K562 (cell line): ENCODE data around the gene PDE1C. TPM values are rescaled to one million over a fixed set of nuclear protein-coding genes. Genes with fewer than 3 reads are reported as not detected.

Experiments used
- ATAC-seq: fragments of 200-7000 bp; cut with Tn5 transposase; 3 replicates; pipeline ENCODE4 v1.9.1; 2020; ENCODE audit warnings: moderate library complexity
- BruUV-seq: library from RNA; stranded (reverse); fragments of 400-500 nt; replicated peaks from 2 replicates; lab custom pipeline; 2021; lab: Mats Ljungman, UMichigan
- CTCF ChIA-PET: fragments of 300-600 bp; formaldehyde crosslinking; extraction: SDS; loops from one replicate; lab custom pipeline; 2021; ENCODE audit warnings: low intra/inter-chr PET ratio; lab: Yijun Ruan, JAX
- POLR2A ChIA-PET: fragments of 300-600, 350-650 bp; sonication (Branson Sonifier 250); formaldehyde crosslinking; extraction: SDS; loops from one replicate; lab custom pipeline; 2021; ENCODE audit warnings: antibody characterized with exemption, inconsistent platforms; lab: Yijun Ruan, JAX
- DNase-seq, 4 experiments: peaks; one replicate each; pipeline versions ENCODE4 v3.0.0 to v3.0.0-alpha.2; 2011 to 2018; ENCODE audit warnings: low spot score in 3 of 4, mixed read lengths in 3 of 4; ENCODE audit errors: extremely low read depth in 1 of 4
- FAIRE-seq: peaks from 2 replicates; lab custom pipeline; 2011; peaks lifted over from hg19 to GRCh38; lab: Jason Lieb, UNC
- H2AFZ ChIP-seq: 2 replicates; pipeline ENCODE4 v1.6.0; 2011; ENCODE audit warnings: low read depth, low read length, control low read depth, inconsistent platforms
- H3K27ac ChIP-seq: fragments of 200-600 bp; 3 replicates; pipeline ENCODE4 v1.8.0; 2011; ENCODE audit warnings: low read depth, mild to moderate bottlenecking, control low read depth, inconsistent platforms, low read length, moderate library complexity, mixed read lengths; ENCODE audit errors: extremely low read depth
- H3K27me3 ChIP-seq, 2 experiments: fragments of 300-600 bp in 1 of 2; 2 replicates in 1 of 2; 3 replicates in 1 of 2; pipeline versions ENCODE4 v1.6.0 to v1.8.0; 2011; ENCODE audit warnings: inconsistent platforms in 2 of 2, low read length in 2 of 2, mild to moderate bottlenecking in 1 of 2, mixed read lengths in 1 of 2, moderate library complexity in 1 of 2; ENCODE audit not compliant: control insufficient read depth in 2 of 2, insufficient read depth in 2 of 2
- H3K36me3 ChIP-seq: fragments of 300-600 bp; 3 replicates; pipeline ENCODE4 v1.8.0; 2011; ENCODE audit warnings: mild to moderate bottlenecking, low read length, inconsistent platforms; ENCODE audit not compliant: control insufficient read depth, insufficient read depth
- H3K4me1 ChIP-seq, 2 experiments: fragments of 200-600 bp in 1 of 2; replicated peaks in 1 of 2; 2 replicates in 1 of 2; 3 replicates in 1 of 2; pipeline versions ENCODE4 v1.5.1 to v1.8.0; 2011; ENCODE audit warnings: inconsistent platforms in 2 of 2, low read length in 2 of 2, mild to moderate bottlenecking in 1 of 2, mixed read lengths in 1 of 2, moderate library complexity in 1 of 2; ENCODE audit not compliant: control insufficient read depth in 2 of 2, insufficient read depth in 2 of 2
- H3K4me2 ChIP-seq: 2 replicates; pipeline ENCODE4 v1.6.1; 2011; ENCODE audit warnings: low read length, control low read depth, inconsistent platforms, mixed read lengths; ENCODE audit not compliant: insufficient read depth
- H3K4me3 ChIP-seq: fragments of 200-600 bp; sonication (generic), shearing (Covaris generic); 2 replicates; pipeline ENCODE4 v1.5.1; 2016; ENCODE audit warnings: control low read depth, inconsistent platforms
- H3K79me2 ChIP-seq: fragments of 200-600 bp; 3 replicates; pipeline ENCODE4 v1.8.0; 2011; ENCODE audit warnings: low read length, inconsistent platforms; ENCODE audit not compliant: control insufficient read depth, insufficient read depth
- H3K9ac ChIP-seq, 2 experiments: 2 replicates each; pipeline versions ENCODE4 v1.6.0 to v1.6.1; 2011; ENCODE audit warnings: low read depth in 2 of 2, low read length in 2 of 2, control low read depth in 1 of 2, inconsistent platforms in 1 of 2, mild to moderate bottlenecking in 1 of 2, mixed read lengths in 1 of 2; ENCODE audit not compliant: insufficient read depth in 1 of 2
- H3K9me1 ChIP-seq: one replicate; pipeline ENCODE4 v1.6.0; 2011; ENCODE audit warnings: inconsistent platforms, mild to moderate bottlenecking, low read length, moderate library complexity; ENCODE audit not compliant: control insufficient read depth, insufficient read depth
- H3K9me3 ChIP-seq: replicated peaks from 2 replicates; pipeline ENCODE4 v1.5.1; 2011; ENCODE audit warnings: low read depth, low read length, inconsistent platforms; ENCODE audit not compliant: control insufficient read depth, insufficient read depth
- H4K20me1 ChIP-seq: replicated peaks from 2 replicates; pipeline ENCODE4 v1.6.1; 2011; ENCODE audit warnings: low read length, inconsistent platforms, mixed read lengths; ENCODE audit not compliant: control insufficient read depth, insufficient read depth
- MTF1 ChIP-seq: fragments of 250-450 bp; sonication (Bioruptor Pico); IDR thresholded peaks from 2 replicates; pipeline ENCODE4 v1.9.0; 2021; ENCODE audit warnings: moderate library complexity, mild to moderate bottlenecking, inconsistent platforms, borderline replicate concordance
- NR1H2 ChIP-seq: sonication (generic); formaldehyde crosslinking; IDR thresholded peaks from 2 replicates; pipeline ENCODE4 v1.4.0; 2020; ENCODE audit warnings: mild to moderate bottlenecking, missing genetic modification reagents
- NR4A1 ChIP-seq, 2 experiments: fragments of 250-450 bp in 1 of 2; fragments of 450-650 bp in 1 of 2; sonication (Bioruptor Pico) in 1 of 2; IDR thresholded peaks; 2 replicates each; pipeline versions ENCODE4 v1.4.0 to v1.6.1; 2016 to 2020; ENCODE audit warnings: mild to moderate bottlenecking in 2 of 2, missing compliant biosample characterization in 1 of 2, missing genetic modification characterization in 1 of 2, moderate library complexity in 1 of 2
- SMAD2 ChIP-seq: fragments of 150-350 bp; IDR thresholded peaks from 2 replicates; pipeline ENCODE4 v1.6.1; 2014; ENCODE audit warnings: low read depth, mild to moderate bottlenecking, low read length
- ZC3H8 ChIP-seq: fragments of 450-650 bp; IDR thresholded peaks from 2 replicates; pipeline ENCODE4 v1.6.1; 2017
- ZNF174 ChIP-seq: fragments of 250-450 bp; sonication (Bioruptor Pico); IDR thresholded peaks from 2 replicates; pipeline ENCODE4 v1.4.0; 2020; ENCODE audit warnings: mild to moderate bottlenecking
- ZNF436 ChIP-seq: fragments of 250-450, 450-650 bp; sonication (Bioruptor Pico); formaldehyde crosslinking; IDR thresholded peaks from 2 replicates; pipeline ENCODE4 v1.7.0; 2020; ENCODE audit warnings: mild to moderate bottlenecking
- ZNF717 ChIP-seq: fragments of 250-450 bp; sonication (Bioruptor Pico); IDR thresholded peaks from 2 replicates; pipeline ENCODE4 v1.5.0; 2021
- WGBS: fragments of 100-300 bp; shearing (Covaris generic); methylation state at CpG from one replicate; pipeline ENCODE4 v1.1.6; 2016; ENCODE audit warnings: low coverage, mixed read lengths; ENCODE audit not compliant: insufficient coverage; ENCODE audit errors: missing lambda C conversion rate; 5-methylcytosine and 5-hydroxymethylcytosine counted together
- in situ Hi-C: fragments of 300-500 bp; cut with MboI; formaldehyde crosslinking; loops from 4 replicates; pipeline ENCODE4 v1.15.0; 2018; ENCODE audit warnings: inconsistent platforms, mixed read lengths
- intact Hi-C: fragments of 100-400 bp; cut with micrococcal nuclease; formaldehyde crosslinking; loops from 2 replicates; pipeline ENCODE4 v1.14.2; 2022
- polyA plus RNA-seq, 8 experiments: library from polyadenylated mRNA; depleted of rRNA in 4 of 8; stranded (reverse) in 5 of 8; unstranded in 3 of 8; fragments of >200 nt; fragmentation: Nextera tagmentation in 2 of 8; fragmentation: Illumina TruSeq in 1 of 8; extraction: Ambion mirVana in 2 of 8; extraction: Trizol in 1 of 8; gene quantifications; 2 replicates each; pipeline versions ENCODE4 v1.2.1 to v1.2.3, GENCODE V29; 2011 to 2014; ENCODE audit warnings: inconsistent platforms in 1 of 8, missing spikeins in 1 of 8
- total RNA-seq, 7 experiments: library from RNA; depleted of rRNA in 6 of 7; stranded (reverse); fragments of >200 nt in 6 of 7; fragmentation: Illumina TruSeq in 2 of 7; extraction: Trizol in 2 of 7; gene quantifications; 2 replicates each; pipeline versions ENCODE4 v1.2.1 to v1.2.3, GENCODE V29; 2011 to 2021; ENCODE audit warnings: low replicate concordance in 1 of 7

The PDE1C gene
- total and polyA plus RNA-seq, 9 of the 15 experiments (the other 6 are each of a cell fraction or from before 2014, with no cell fraction given) = under 0.01 to 0.01 TPM; not detected in 7

DNA sequence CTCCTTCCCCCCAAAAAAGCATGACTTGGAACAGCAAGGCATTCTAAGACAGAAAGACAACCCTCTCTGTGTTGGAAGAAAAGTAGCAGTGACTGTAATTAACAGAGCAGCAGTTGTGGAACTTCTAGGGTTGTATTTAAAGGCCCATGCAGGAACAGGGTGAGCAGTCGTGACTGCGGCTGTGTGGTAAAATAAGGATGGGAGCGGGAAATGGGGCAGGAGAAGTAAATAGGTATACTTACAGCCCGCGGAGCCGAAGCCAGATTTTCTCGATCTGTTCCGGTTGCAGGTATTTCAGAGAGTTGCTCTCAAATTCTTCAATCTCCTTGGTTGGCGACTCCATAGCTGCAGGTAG lies 179 bp downstream of the PDE1C start:
- Histone ChIP-seq H3K4me3 (no peak overlapping the region), H3K27me3 (peaks cover 0 to 10% of the 10 kb centered on the region in 2 experiments; a peak in 2 of 5 replicates), H3K36me3 (no peaks in the 10 kb centered on the region), H3K4me1 (no peaks in the 10 kb centered on the region; a peak in 1 of 5 replicates), H3K9ac (no peak overlapping the region), H3K9me3 (no peaks in the 10 kb centered on the region), H3K79me2 (no peaks in the 10 kb centered on the region), H2AFZ (no peak overlapping the region), H3K9me1 (no peaks in the 10 kb centered on the region), H3K27ac (no peak overlapping the region), H4K20me1 (no peaks in the 10 kb centered on the region), H3K4me2 (no peak overlapping the region)
- in situ Hi-C loops = no loop called here
- TF ChIP-seq SMAD2 = no peak
- no peak for TF ChIP-seq ZNF436 (CRISPR knock-in tag)
- no peak for TF ChIP-seq ZC3H8
- TF ChIP-seq ZNF717 (CRISPR knock-in tag) = no peak
- TF ChIP-seq NR4A1 (CRISPR knock-in tag; IDR thresholded peaks at IDR 0.05) = no peak
- TF ChIP-seq NR4A1 (tag; IDR thresholded peaks at IDR 0.05) = no peak
- WGBS = 1% methylated on average over 9 of the region's 9 CpGs
- CTCF ChIA-PET = no interaction called here
- BruUV-seq = no TSS peak
- POLR2A ChIA-PET = no interaction called here
- DNase-seq (no peak), ATAC-seq (no peak), FAIRE-seq (no peak)
- intact Hi-C loops = no loop called here

DNA sequence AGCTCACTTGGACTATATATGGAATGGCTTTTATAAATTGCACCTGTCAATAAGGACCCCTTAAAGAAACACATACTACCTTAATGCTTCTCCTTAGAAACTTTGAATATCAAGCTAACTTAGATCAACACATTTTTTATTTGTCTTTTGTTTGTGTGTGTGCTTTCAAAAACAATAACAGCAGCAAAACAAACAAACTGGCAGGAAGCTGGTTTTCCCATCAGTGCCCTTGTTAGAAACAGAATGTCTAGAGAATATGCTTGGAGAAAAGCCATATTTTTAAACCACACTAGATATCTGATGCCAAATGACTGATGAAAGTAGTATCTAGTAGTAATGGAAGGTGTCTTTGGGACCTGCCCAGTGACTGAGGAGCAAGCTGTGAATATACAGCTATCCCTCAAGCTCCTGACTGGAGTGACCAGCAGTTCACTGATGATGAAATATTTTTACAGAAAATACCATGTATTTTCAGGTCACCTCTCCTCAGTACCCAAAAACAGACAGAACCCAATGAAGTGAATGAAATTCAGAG lies 1.0 kb downstream of the PDE1C start:
- H2AFZ ChIP-seq = no peak overlapping the region
- FAIRE-seq (no peak), ATAC-seq (no peak), DNase-seq (no peak)
- no TSS peak for BruUV-seq
- H3K27me3 ChIP-seq = peaks cover 0 to 10% of the 10 kb centered on the region in 2 experiments; a peak in 2 of 5 replicates
- intact Hi-C loops (no loop called here), in situ Hi-C loops (no loop called here)
- no peak overlapping the region for H3K4me3 ChIP-seq
- no peaks in the 10 kb centered on the region for H3K79me2 ChIP-seq
- H4K20me1 ChIP-seq = no peaks in the 10 kb centered on the region
- CTCF ChIA-PET = no interaction called here
- no peak overlapping the region for H3K27ac ChIP-seq
- TF ChIP-seq ZNF174 (CRISPR knock-in tag) = no peak
- TF ChIP-seq MTF1 (CRISPR knock-in tag) = no peak
- no peak for TF ChIP-seq NR1H2
- no peaks in the 10 kb centered on the region for H3K9me1 ChIP-seq
- H3K4me1 ChIP-seq = no peaks in the 10 kb centered on the region; a peak in 1 of 5 replicates
- POLR2A ChIA-PET = no interaction called here
- no peaks in the 10 kb centered on the region for H3K9me3 ChIP-seq
- no peak overlapping the region for H3K4me2 ChIP-seq
- no peaks in the 10 kb centered on the region for H3K36me3 ChIP-seq
- H3K9ac ChIP-seq = no peak overlapping the region
